Fibroblast of skin of right biceps (primary cell): ENCODE results near the gene BIRC5.
A peak's percentile ranks its signal among the peaks of the same experiment; 100 is the strongest.
"Not testable (repeated sequence)": the region's sequence is repeated elsewhere in the genome, so short reads cannot be mapped to it uniquely, and the experiment has no call there.

Experiments
- DNase-seq: peaks from one replicate; pipeline ENCODE4 v3.0.0-alpha.2; 2013

BIRC5 gene

GRCh38 chr17:78240839-78241238, 26.8 kb downstream of the BIRC5 start:
- DNase-seq: no peak

GRCh38 chr17:78241277-78242023, 27.4 kb downstream of the BIRC5 start:
- DNase-seq: peak; percentile 59

GRCh38 chr17:78242024-78242742, 28.1 kb downstream of the BIRC5 start:
- peak; percentile 64 for DNase-seq

GRCh38 chr17:78247304-78247703, 33.3 kb downstream of the BIRC5 start:
- no peak for DNase-seq

GRCh38 chr17:78248051-78248914, 34.2 kb downstream of the BIRC5 start:
- DNase-seq: no peak

GRCh38 chr17:78249074-78249817, 35.2 kb downstream of the BIRC5 start:
- no peak for DNase-seq

GRCh38 chr17:78249818-78250806, 36.1 kb downstream of the BIRC5 start:
- DNase-seq: no peak

- DNase-seq: peak; percentile 81
Observed at GRCh38 chr17:78250891-78251772, 37.1 kb downstream of the BIRC5 start.

GRCh38 chr17:78251773-78252103, 37.7 kb downstream of the BIRC5 start:
- no peak for DNase-seq

GRCh38 chr17:78252111-78252634, 38.1 kb downstream of the BIRC5 start:
- no peak for DNase-seq

- DNase-seq: no peak
Observed at GRCh38 chr17:78252701-78253635, 38.9 kb downstream of the BIRC5 start.

- DNase-seq: not testable (repeated sequence)
Observed at GRCh38 chr17:78253636-78253945, 39.5 kb downstream of the BIRC5 start.

GRCh38 chr17:78253946-78254672, 40.1 kb downstream of the BIRC5 start:
- DNase-seq: peak; percentile 83

- DNase-seq: no peak
Observed at GRCh38 chr17:78255029-78255656, 41.1 kb downstream of the BIRC5 start.

- DNase-seq: no peak
Observed at GRCh38 chr17:78255953-78256706, 42.1 kb downstream of the BIRC5 start.

- no peak for DNase-seq
Observed at GRCh38 chr17:78256707-78257591, 42.9 kb downstream of the BIRC5 start.
